K562 (cell line): Measurements from ENCODE around the gene PIK3AP1. TPM values are rescaled to one million over a fixed set of nuclear protein-coding genes. Genes with fewer than 3 reads are reported as not detected.
A peak's percentile ranks its signal among the peaks of the same experiment; 100 is the strongest.

Source experiments
- ATAC-seq: fragments of 200-7000 bp; cut with Tn5 transposase; 3 replicates; pipeline ENCODE4 v1.9.1; 2020; ENCODE audit warnings: moderate library complexity
- BruUV-seq: library from RNA; stranded (reverse); fragments of 400-500 nt; replicated peaks from 2 replicates; lab custom pipeline; 2021; lab: Mats Ljungman, UMichigan
- CTCF ChIA-PET: fragments of 300-600 bp; formaldehyde crosslinking; extraction: SDS; loops from one replicate; lab custom pipeline; 2021; ENCODE audit warnings: low intra/inter-chr PET ratio; lab: Yijun Ruan, JAX
- POLR2A ChIA-PET: fragments of 300-600, 350-650 bp; sonication (Branson Sonifier 250); formaldehyde crosslinking; extraction: SDS; loops from one replicate; lab custom pipeline; 2021; ENCODE audit warnings: antibody characterized with exemption, inconsistent platforms; lab: Yijun Ruan, JAX
- DNase-seq, 4 experiments: peaks; one replicate each; pipeline versions ENCODE4 v3.0.0 to v3.0.0-alpha.2; 2011 to 2018; ENCODE audit warnings: low spot score in 3 of 4, mixed read lengths in 3 of 4; ENCODE audit errors: extremely low read depth in 1 of 4
- FAIRE-seq: peaks from 2 replicates; lab custom pipeline; 2011; peaks lifted over from hg19 to GRCh38; lab: Jason Lieb, UNC
- H2AFZ ChIP-seq: 2 replicates; pipeline ENCODE4 v1.6.0; 2011; ENCODE audit warnings: low read depth, low read length, control low read depth, inconsistent platforms
- H3K27ac ChIP-seq: fragments of 200-600 bp; 3 replicates; pipeline ENCODE4 v1.8.0; 2011; ENCODE audit warnings: low read depth, mild to moderate bottlenecking, control low read depth, inconsistent platforms, low read length, moderate library complexity, mixed read lengths; ENCODE audit errors: extremely low read depth
- H3K27me3 ChIP-seq, 2 experiments: fragments of 300-600 bp in 1 of 2; 2 replicates in 1 of 2; 3 replicates in 1 of 2; pipeline versions ENCODE4 v1.6.0 to v1.8.0; 2011; ENCODE audit warnings: inconsistent platforms in 2 of 2, low read length in 2 of 2, mild to moderate bottlenecking in 1 of 2, mixed read lengths in 1 of 2, moderate library complexity in 1 of 2; ENCODE audit not compliant: control insufficient read depth in 2 of 2, insufficient read depth in 2 of 2
- H3K36me3 ChIP-seq: fragments of 300-600 bp; 3 replicates; pipeline ENCODE4 v1.8.0; 2011; ENCODE audit warnings: mild to moderate bottlenecking, low read length, inconsistent platforms; ENCODE audit not compliant: control insufficient read depth, insufficient read depth
- H3K4me1 ChIP-seq, 2 experiments: fragments of 200-600 bp in 1 of 2; replicated peaks in 1 of 2; 2 replicates in 1 of 2; 3 replicates in 1 of 2; pipeline versions ENCODE4 v1.5.1 to v1.8.0; 2011; ENCODE audit warnings: inconsistent platforms in 2 of 2, low read length in 2 of 2, mild to moderate bottlenecking in 1 of 2, mixed read lengths in 1 of 2, moderate library complexity in 1 of 2; ENCODE audit not compliant: control insufficient read depth in 2 of 2, insufficient read depth in 2 of 2
- H3K4me2 ChIP-seq: 2 replicates; pipeline ENCODE4 v1.6.1; 2011; ENCODE audit warnings: low read length, control low read depth, inconsistent platforms, mixed read lengths; ENCODE audit not compliant: insufficient read depth
- H3K4me3 ChIP-seq: fragments of 200-600 bp; sonication (generic), shearing (Covaris generic); 2 replicates; pipeline ENCODE4 v1.5.1; 2016; ENCODE audit warnings: control low read depth, inconsistent platforms
- H3K79me2 ChIP-seq: fragments of 200-600 bp; 3 replicates; pipeline ENCODE4 v1.8.0; 2011; ENCODE audit warnings: low read length, inconsistent platforms; ENCODE audit not compliant: control insufficient read depth, insufficient read depth
- H3K9ac ChIP-seq, 2 experiments: 2 replicates each; pipeline versions ENCODE4 v1.6.0 to v1.6.1; 2011; ENCODE audit warnings: low read depth in 2 of 2, low read length in 2 of 2, control low read depth in 1 of 2, inconsistent platforms in 1 of 2, mild to moderate bottlenecking in 1 of 2, mixed read lengths in 1 of 2; ENCODE audit not compliant: insufficient read depth in 1 of 2
- H3K9me1 ChIP-seq: one replicate; pipeline ENCODE4 v1.6.0; 2011; ENCODE audit warnings: inconsistent platforms, mild to moderate bottlenecking, low read length, moderate library complexity; ENCODE audit not compliant: control insufficient read depth, insufficient read depth
- H3K9me3 ChIP-seq: replicated peaks from 2 replicates; pipeline ENCODE4 v1.5.1; 2011; ENCODE audit warnings: low read depth, low read length, inconsistent platforms; ENCODE audit not compliant: control insufficient read depth, insufficient read depth
- H4K20me1 ChIP-seq: replicated peaks from 2 replicates; pipeline ENCODE4 v1.6.1; 2011; ENCODE audit warnings: low read length, inconsistent platforms, mixed read lengths; ENCODE audit not compliant: control insufficient read depth, insufficient read depth
- ARID3A ChIP-seq: IDR thresholded peaks from 2 replicates; pipeline ENCODE4 v1.6.1; 2012; ENCODE audit warnings: low read depth, low read length, improper control_type of control experiment, borderline replicate concordance
- POLR2H ChIP-seq: IDR thresholded peaks from 2 replicates; pipeline ENCODE4 v1.6.1; 2016; ENCODE audit warnings: missing genetic modification characterization, low read depth, mild to moderate bottlenecking, control low read depth, missing compliant biosample characterization, moderate library complexity
- TCF15 ChIP-seq: fragments of 250-450 bp; sonication (Bioruptor Pico); IDR thresholded peaks from 2 replicates; pipeline ENCODE4 v1.8.0; 2022; ENCODE audit warnings: moderate library complexity, mild to moderate bottlenecking, inconsistent platforms
- ZNF695 ChIP-seq: fragments of 450-650 bp; formaldehyde crosslinking; IDR thresholded peaks from 2 replicates; pipeline ENCODE4 v1.4.0; 2020; ENCODE audit warnings: mild to moderate bottlenecking, moderate library complexity
- WGBS: fragments of 100-300 bp; shearing (Covaris generic); methylation state at CpG from one replicate; pipeline ENCODE4 v1.1.6; 2016; ENCODE audit warnings: low coverage, mixed read lengths; ENCODE audit not compliant: insufficient coverage; ENCODE audit errors: missing lambda C conversion rate; 5-methylcytosine and 5-hydroxymethylcytosine counted together
- in situ Hi-C: fragments of 300-500 bp; cut with MboI; formaldehyde crosslinking; loops from 4 replicates; pipeline ENCODE4 v1.15.0; 2018; ENCODE audit warnings: inconsistent platforms, mixed read lengths
- intact Hi-C: fragments of 100-400 bp; cut with micrococcal nuclease; formaldehyde crosslinking; loops from 2 replicates; pipeline ENCODE4 v1.14.2; 2022
- polyA plus RNA-seq, 8 experiments: library from polyadenylated mRNA; depleted of rRNA in 4 of 8; stranded (reverse) in 5 of 8; unstranded in 3 of 8; fragments of >200 nt; fragmentation: Nextera tagmentation in 2 of 8; fragmentation: Illumina TruSeq in 1 of 8; extraction: Ambion mirVana in 2 of 8; extraction: Trizol in 1 of 8; gene quantifications; 2 replicates each; pipeline versions ENCODE4 v1.2.1 to v1.2.3, GENCODE V29; 2011 to 2014; ENCODE audit warnings: inconsistent platforms in 1 of 8, missing spikeins in 1 of 8
- total RNA-seq, 7 experiments: library from RNA; depleted of rRNA in 6 of 7; stranded (reverse); fragments of >200 nt in 6 of 7; fragmentation: Illumina TruSeq in 2 of 7; extraction: Trizol in 2 of 7; gene quantifications; 2 replicates each; pipeline versions ENCODE4 v1.2.1 to v1.2.3, GENCODE V29; 2011 to 2021; ENCODE audit warnings: low replicate concordance in 1 of 7
- TF ChIP-seq, protein P1 (sequence below), 2 experiments: fragments of 200-800 bp in 1 of 2; sonication (Bioruptor generic) in 1 of 2; sonication (generic) in 1 of 2; formaldehyde crosslinking in 1 of 2; IDR thresholded peaks in 1 of 2; conservative IDR thresholded peaks in 1 of 2; 2 replicates each; pipeline versions ENCODE4 v1.5.0 to v1.6.1; 2016 to 2020; ENCODE audit warnings: missing compliant biosample characterization in 1 of 2, missing genetic modification characterization in 1 of 2, missing genetic modification reagents in 1 of 2
- TF ChIP-seq, protein P2 (sequence below): fragments of 450-650 bp; IDR thresholded peaks from 2 replicates; pipeline ENCODE4 v1.6.1; 2016; ENCODE audit warnings: low read depth, mild to moderate bottlenecking, moderate library complexity

The PIK3AP1 gene
- total and polyA plus RNA-seq, 9 of the 15 experiments (the other 6 are each of a cell fraction or from before 2014, with no cell fraction given), result 0.20 to 2.4 (median 1.4) TPM

- no peak for TF ChIP-seq ARID3A
Observed at GRCh38 chr10:96614515-96614914, 105.8 kb downstream of the PIK3AP1 start (continued).

GRCh38 chr10:96613576-96613975, 106.7 kb downstream of the PIK3AP1 start:
- POLR2A ChIA-PET, result no interaction called here
- Histone ChIP-seq H3K79me2 (no peaks in the 10 kb centered on the region), H3K27ac (no peak overlapping the region), H3K9me3 (no peaks in the 10 kb centered on the region), H3K4me1 (peaks cover 17 to 25% of the 10 kb centered on the region in 2 experiments; a peak in 4 of 5 replicates), H2AFZ (no peak overlapping the region), H3K4me2 (no peak overlapping the region; the same call in 1 of the 2 replicates), H3K9ac (peak overlapping the region in 1 of 2 experiments; percentile 79; a peak in 1 of 4 replicates), H4K20me1 (no peaks in the 10 kb centered on the region), H3K36me3 (no peaks in the 10 kb centered on the region), H3K9me1 (no peaks in the 10 kb centered on the region), H3K27me3 (no peaks in the 10 kb centered on the region), H3K4me3 (no peak overlapping the region)
- whole genome bisulfite sequencing, result 72% methylated on average over 3 of the region's 3 CpGs
- no peak for DNase-seq
- in situ Hi-C loops, result no loop called here
- CTCF ChIA-PET, result no interaction called here
- intact Hi-C loops, result loop anchor here (10.0 kb wide), 1 partner anchor 99 kb away; the partner anchor contains the start of gene TLL2
- no TSS peak for BruUV-seq
- no peak for ATAC-seq
- FAIRE-seq, result peak; percentile 35
- TF ChIP-seq, protein P1, sequence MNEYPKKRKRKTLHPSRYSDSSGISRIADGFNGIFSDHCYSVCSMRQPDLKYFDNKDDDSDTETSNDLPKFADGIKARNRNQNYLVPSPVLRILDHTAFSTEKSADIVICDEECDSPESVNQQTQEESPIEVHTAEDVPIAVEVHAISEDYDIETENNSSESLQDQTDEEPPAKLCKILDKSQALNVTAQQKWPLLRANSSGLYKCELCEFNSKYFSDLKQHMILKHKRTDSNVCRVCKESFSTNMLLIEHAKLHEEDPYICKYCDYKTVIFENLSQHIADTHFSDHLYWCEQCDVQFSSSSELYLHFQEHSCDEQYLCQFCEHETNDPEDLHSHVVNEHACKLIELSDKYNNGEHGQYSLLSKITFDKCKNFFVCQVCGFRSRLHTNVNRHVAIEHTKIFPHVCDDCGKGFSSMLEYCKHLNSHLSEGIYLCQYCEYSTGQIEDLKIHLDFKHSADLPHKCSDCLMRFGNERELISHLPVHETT (CRISPR knock-in tag; conservative IDR thresholded peaks at IDR 0.05 in 1 of 2, IDR thresholded peaks at IDR 0.05 in 1 of 2), result no peak
- TF ChIP-seq ZNF695 (CRISPR knock-in tag) (no peak), TCF15 (CRISPR knock-in tag) (no peak), POLR2H (tag) (no peak)
- TF ChIP-seq, protein P2, sequence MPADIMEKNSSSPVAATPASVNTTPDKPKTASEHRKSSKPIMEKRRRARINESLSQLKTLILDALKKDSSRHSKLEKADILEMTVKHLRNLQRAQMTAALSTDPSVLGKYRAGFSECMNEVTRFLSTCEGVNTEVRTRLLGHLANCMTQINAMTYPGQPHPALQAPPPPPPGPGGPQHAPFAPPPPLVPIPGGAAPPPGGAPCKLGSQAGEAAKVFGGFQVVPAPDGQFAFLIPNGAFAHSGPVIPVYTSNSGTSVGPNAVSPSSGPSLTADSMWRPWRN, result no peak
